Stimulated activated CD4-positive, alpha-beta T cell treated with anti-CD3 and anti-CD28 coated beads, TNF-alpha, amount 100 ng/mL, for 48 hours (primary cell): ENCODE results near the gene ANP32E.
"Not testable (repeated sequence)": the region's sequence is repeated elsewhere in the genome, so short reads cannot be mapped to it uniquely, and the experiment has no call there.

Source experiments
- DNase-seq, 3 donors: peaks; one replicate each; pipeline ENCODE4 v3.0.0-alpha.2; 2020; ENCODE audit warnings: low read depth in 3 of 3

ANP32E gene

GRCh38 chr1:150213170-150214098 is 22.5 kb downstream of the ANP32E start:
- peak; percentile 84 to 91 (median 88) for DNase-seq

- no peak for DNase-seq
Observed at GRCh38 chr1:150212070-150212469, 23.8 kb downstream of the ANP32E start.

GRCh38 chr1:150210706-150211105 is 25.2 kb downstream of the ANP32E start:
- no peak for DNase-seq

GRCh38 chr1:150210091-150210490 is 25.8 kb downstream of the ANP32E start:
- DNase-seq: no peak

- DNase-seq: not testable (repeated sequence)
Observed at GRCh38 chr1:150208460-150208859, 27.5 kb downstream of the ANP32E start.

GRCh38 chr1:150207281-150207971 is 28.5 kb downstream of the ANP32E start:
- DNase-seq: no peak

- DNase-seq: no peak
Observed at GRCh38 chr1:150196417-150196816, 39.5 kb downstream of the ANP32E start.

GRCh38 chr1:150194381-150195031 is 41.4 kb downstream of the ANP32E start:
- DNase-seq: no peak

- DNase-seq: no peak
Observed at GRCh38 chr1:150192012-150192411, 43.9 kb downstream of the ANP32E start.

- DNase-seq: no peak
Observed at GRCh38 chr1:150187560-150187931, 48.4 kb downstream of the ANP32E start.

- no peak for DNase-seq
Observed at GRCh38 chr1:150186789-150187559, 48.9 kb downstream of the ANP32E start.

GRCh38 chr1:150186438-150186788 is 49.5 kb downstream of the ANP32E start:
- not testable (repeated sequence) for DNase-seq

GRCh38 chr1:150185481-150185880 is 50.4 kb downstream of the ANP32E start:
- no peak for DNase-seq

GRCh38 chr1:150183061-150183460 is 52.9 kb downstream of the ANP32E start:
- DNase-seq: no peak

- no peak for DNase-seq
Observed at GRCh38 chr1:150182247-150182646, 53.7 kb downstream of the ANP32E start.

GRCh38 chr1:150180474-150180873 is 55.4 kb downstream of the ANP32E start:
- DNase-seq: no peak

- no peak for DNase-seq
Observed at GRCh38 chr1:150179867-150180266, 56.0 kb downstream of the ANP32E start.

- DNase-seq: no peak
Observed at GRCh38 chr1:150178548-150178947, 57.4 kb downstream of the ANP32E start.

GRCh38 chr1:150176593-150176992 is 59.3 kb downstream of the ANP32E start:
- DNase-seq: no peak

GRCh38 chr1:150173141-150173585 is 62.7 kb downstream of the ANP32E start:
- DNase-seq: no peak

GRCh38 chr1:150171801-150172200 is 64.1 kb downstream of the ANP32E start:
- no peak for DNase-seq
